OCI-LY7 (cell line): ENCODE results near the gene TAS2R31.

Experiments used
- CTCF ChIP-seq: fragments of 200-600 bp; sonication (generic); conservative IDR thresholded peaks from 2 replicates; pipeline ENCODE4 v1.5.1; 2014; ENCODE audit warnings: mild to moderate bottlenecking, antibody characterized with exemption, low read length, moderate library complexity, mixed read lengths
- EZH2phosphoT487 ChIP-seq: fragments of 200-600 bp; sonication (generic); IDR thresholded peaks from 2 replicates; pipeline ENCODE4 v1.6.1; 2018; ENCODE audit warnings: low read depth, borderline replicate concordance, mild to moderate bottlenecking, mixed run types, antibody characterized with exemption, low read length, moderate library complexity, mixed read lengths

DNA sequence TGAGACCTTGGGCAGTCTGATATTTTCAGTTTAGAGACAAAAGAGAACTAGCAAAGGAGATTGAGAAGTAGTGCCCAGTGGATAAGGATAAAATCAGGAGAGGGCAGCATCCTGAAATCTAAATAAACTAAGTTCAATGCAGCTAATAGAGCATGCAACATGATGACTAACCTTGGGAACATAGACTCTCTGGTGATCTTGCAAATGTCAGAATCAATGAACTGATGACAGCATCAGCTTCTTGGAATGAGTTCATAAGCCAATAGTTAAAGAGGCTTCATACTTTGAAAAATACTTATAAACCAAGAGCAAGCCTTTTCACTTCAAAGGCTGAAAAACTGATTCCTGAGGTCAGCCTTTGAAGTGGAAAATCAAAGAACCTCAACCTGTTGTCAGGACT lies 17.0 kb downstream of the TAS2R31 start:
- TF ChIP-seq CTCF = no peak
- no peak for TF ChIP-seq EZH2phosphoT487
